Measurements from ENCODE around the gene PRKAR2B. TPM values are rescaled to one million over a fixed set of nuclear protein-coding genes. Genes with fewer than 3 reads are reported as not detected.

Gene PRKAR2B
- total and polyA plus RNA-seq, 9 donors = 24.2 to 84.9 (median 43.7) TPM

DNA sequence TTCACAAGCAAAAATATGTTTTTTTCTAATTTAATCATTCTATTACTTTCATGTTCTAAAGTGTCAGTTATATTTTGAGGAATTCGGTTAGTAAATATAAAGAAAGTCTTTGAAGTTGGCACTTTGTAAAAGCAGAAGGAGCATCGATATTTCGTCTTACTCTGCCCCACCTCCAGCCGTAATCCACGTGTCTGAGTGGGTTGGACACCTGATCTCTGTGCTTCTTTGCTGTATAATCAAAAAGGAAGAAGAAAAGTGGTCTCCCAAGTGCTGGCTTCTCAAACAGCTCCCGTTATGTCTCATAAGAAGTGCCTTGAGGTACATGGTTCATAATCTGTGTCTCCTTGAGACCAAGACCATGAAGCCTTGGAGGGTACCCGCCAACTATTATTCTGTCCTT is 19.8 kb downstream of the PRKAR2B start:
- intact Hi-C loops (cut with DNase I) = no loop called here
- WGBS, 3 donors = 26 to 38% (median 38%) methylated on average over 7 of the region's 7 CpGs
- H3K9me3 ChIP-seq = no peaks in the 10 kb centered on the region
- no peaks in the 10 kb centered on the region for H3K36me3 ChIP-seq
- TF ChIP-seq EP300 (IDR thresholded peaks at IDR 0.05) = no peak
- TF ChIP-seq, protein P1, sequence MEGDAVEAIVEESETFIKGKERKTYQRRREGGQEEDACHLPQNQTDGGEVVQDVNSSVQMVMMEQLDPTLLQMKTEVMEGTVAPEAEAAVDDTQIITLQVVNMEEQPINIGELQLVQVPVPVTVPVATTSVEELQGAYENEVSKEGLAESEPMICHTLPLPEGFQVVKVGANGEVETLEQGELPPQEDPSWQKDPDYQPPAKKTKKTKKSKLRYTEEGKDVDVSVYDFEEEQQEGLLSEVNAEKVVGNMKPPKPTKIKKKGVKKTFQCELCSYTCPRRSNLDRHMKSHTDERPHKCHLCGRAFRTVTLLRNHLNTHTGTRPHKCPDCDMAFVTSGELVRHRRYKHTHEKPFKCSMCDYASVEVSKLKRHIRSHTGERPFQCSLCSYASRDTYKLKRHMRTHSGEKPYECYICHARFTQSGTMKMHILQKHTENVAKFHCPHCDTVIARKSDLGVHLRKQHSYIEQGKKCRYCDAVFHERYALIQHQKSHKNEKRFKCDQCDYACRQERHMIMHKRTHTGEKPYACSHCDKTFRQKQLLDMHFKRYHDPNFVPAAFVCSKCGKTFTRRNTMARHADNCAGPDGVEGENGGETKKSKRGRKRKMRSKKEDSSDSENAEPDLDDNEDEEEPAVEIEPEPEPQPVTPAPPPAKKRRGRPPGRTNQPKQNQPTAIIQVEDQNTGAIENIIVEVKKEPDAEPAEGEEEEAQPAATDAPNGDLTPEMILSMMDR (IDR thresholded peaks at IDR 0.05) = no peak
- no peak for TF ChIP-seq POLR2A (IDR thresholded peaks at IDR 0.05)
- H3K4me3 ChIP-seq = no peak overlapping the region
- DNase-seq = no peak
- H3K4me1 ChIP-seq (ENCODE audit: insufficient read depth) = peaks cover 4% of the 10 kb centered on the region
- H3K27me3 ChIP-seq = no peaks in the 10 kb centered on the region
- H3K27ac ChIP-seq = peak overlapping the region in 1 of 2 donors; percentile 64

DNA sequence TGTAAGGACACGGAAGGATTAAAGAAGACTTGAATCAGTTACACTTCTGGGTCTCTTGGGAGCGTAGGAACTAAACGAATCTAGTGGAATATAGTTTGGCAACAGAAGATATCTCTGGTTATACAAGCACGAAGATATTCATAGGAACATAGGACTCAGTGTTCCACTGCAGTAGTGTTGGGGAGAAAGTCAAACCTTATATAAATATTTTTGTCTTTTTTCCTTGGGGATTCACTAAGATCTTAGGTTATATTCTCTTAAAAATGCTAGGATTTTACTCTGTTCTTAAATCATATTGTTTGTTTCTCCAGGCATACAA is 21.4 kb downstream of the PRKAR2B start:
- Histone ChIP-seq H3K27ac (no peak overlapping the region), H3K9me3 (no peaks in the 10 kb centered on the region), H3K36me3 (no peaks in the 10 kb centered on the region), H3K4me3 (no peak overlapping the region), H3K27me3 (no peaks in the 10 kb centered on the region), H3K4me1 (ENCODE audit: insufficient read depth) (peaks cover 4% of the 10 kb centered on the region)
- DNase-seq = no peak
- intact Hi-C loops (cut with DNase I) = no loop called here
- WGBS, 3 donors = 28 to 39% (median 37%) methylated on average over 4 of the region's 4 CpGs
- TF ChIP-seq, protein P1 (IDR thresholded peaks at IDR 0.05) = no peak
- no peak for TF ChIP-seq EP300 (IDR thresholded peaks at IDR 0.05)
- no peak for TF ChIP-seq POLR2A (IDR thresholded peaks at IDR 0.05)

DNA sequence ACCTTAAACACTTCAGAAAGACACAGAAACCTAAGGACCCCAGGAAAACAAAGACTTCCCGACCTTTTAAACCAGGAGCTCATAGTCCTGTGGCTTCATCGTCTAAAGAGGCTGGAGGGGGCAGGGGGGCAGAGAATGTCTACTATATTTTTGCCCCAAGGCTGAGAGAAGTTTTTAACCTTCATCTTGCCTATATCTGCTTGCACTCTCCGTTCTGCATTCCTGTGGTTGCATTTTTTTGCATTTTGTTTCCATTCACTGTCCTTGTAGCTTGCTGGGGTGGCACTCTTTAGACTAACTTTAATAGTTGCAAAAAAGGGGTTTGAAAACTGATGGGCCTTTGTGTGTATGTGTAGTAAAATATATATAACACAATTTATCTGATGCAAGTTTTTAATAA is 23.7 kb downstream of the PRKAR2B start:
- Histone ChIP-seq H3K4me1 (ENCODE audit: insufficient read depth) (peaks cover 4% of the 10 kb centered on the region), H3K27ac (no peak overlapping the region), H3K36me3 (no peaks in the 10 kb centered on the region), H3K4me3 (no peak overlapping the region), H3K27me3 (no peaks in the 10 kb centered on the region), H3K9me3 (no peaks in the 10 kb centered on the region)
- WGBS, 3 donors = 30 to 52% (median 37%) methylated on average over 3 of the region's 3 CpGs
- no peak for DNase-seq
- TF ChIP-seq EP300 (IDR thresholded peaks at IDR 0.05) = no peak
- TF ChIP-seq POLR2A (IDR thresholded peaks at IDR 0.05) = no peak
- TF ChIP-seq, protein P1 (IDR thresholded peaks at IDR 0.05) = no peak
- intact Hi-C loops (cut with DNase I) = no loop called here

DNA sequence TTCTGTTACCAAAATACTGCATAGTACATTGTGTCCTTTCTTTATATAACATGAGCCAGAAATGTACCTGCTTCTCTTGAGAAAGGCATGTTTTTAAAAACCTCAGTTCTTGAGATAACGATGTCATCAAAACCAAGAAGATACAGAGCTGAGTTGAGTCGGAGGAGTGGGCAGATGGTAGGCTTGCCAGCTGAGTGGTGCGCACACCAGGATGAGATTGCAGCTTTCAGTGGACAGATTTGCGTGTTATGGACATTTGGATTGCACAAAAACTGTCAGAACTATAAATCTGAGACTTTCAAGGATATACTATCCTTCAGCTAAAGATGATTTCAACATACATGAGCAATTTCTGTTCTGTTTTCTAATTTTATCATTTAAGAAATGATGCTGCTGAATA is 25.0 kb downstream of the PRKAR2B start:
- TF ChIP-seq EP300 (IDR thresholded peaks at IDR 0.05) = no peak
- TF ChIP-seq, protein P1 (IDR thresholded peaks at IDR 0.05) = no peak
- no peak for TF ChIP-seq POLR2A (IDR thresholded peaks at IDR 0.05)
- no peak for DNase-seq
- no peaks in the 10 kb centered on the region for H3K27me3 ChIP-seq
- 69 to 75% (median 70%) methylated on average over 4 of the region's 4 CpGs for WGBS, 3 donors
- H3K36me3 ChIP-seq = no peaks in the 10 kb centered on the region
- H3K4me3 ChIP-seq = no peak overlapping the region
- peaks cover 4% of the 10 kb centered on the region for H3K4me1 ChIP-seq (ENCODE audit: insufficient read depth)
- H3K9me3 ChIP-seq = no peaks in the 10 kb centered on the region
- H3K27ac ChIP-seq = no peak overlapping the region
- intact Hi-C loops (cut with DNase I) = no loop called here

DNA sequence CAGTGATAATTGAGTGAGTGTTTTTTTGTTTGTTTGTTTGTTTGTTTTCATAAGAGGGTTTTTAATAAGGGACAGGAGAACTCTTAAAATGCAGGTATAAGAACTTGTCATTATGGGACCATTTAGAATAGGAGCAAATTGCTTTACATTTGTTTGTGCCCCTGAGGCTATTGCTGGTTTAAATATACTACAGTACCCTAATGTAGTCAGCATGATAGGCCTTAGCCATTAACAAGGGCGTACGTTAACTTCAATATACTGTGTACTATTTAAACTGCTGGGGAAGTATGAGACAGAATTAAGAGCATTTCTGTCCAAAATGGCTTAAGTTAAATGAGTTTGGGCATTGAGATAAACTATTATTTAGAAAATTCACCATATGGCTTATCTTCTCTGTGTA is 26.2 kb downstream of the PRKAR2B start:
- no peak overlapping the region for H3K27ac ChIP-seq
- TF ChIP-seq POLR2A (IDR thresholded peaks at IDR 0.05) = no peak
- TF ChIP-seq EP300 (IDR thresholded peaks at IDR 0.05) = no peak
- TF ChIP-seq, protein P1 (IDR thresholded peaks at IDR 0.05) = no peak
- H3K36me3 ChIP-seq = no peaks in the 10 kb centered on the region
- H3K9me3 ChIP-seq = no peaks in the 10 kb centered on the region
- no peaks in the 10 kb centered on the region for H3K27me3 ChIP-seq
- peaks cover 2% of the 10 kb centered on the region for H3K4me1 ChIP-seq (ENCODE audit: insufficient read depth)
- H3K4me3 ChIP-seq = no peak overlapping the region
- WGBS, 3 donors = 48 to 98% (median 71%) methylated on average over 2 of the region's 2 CpGs
- intact Hi-C loops (cut with DNase I) = no loop called here
- no peak for DNase-seq
